ENCODE measurements around the gene DGKH. TPM values are rescaled to one million over a fixed set of nuclear protein-coding genes. Genes with fewer than 3 reads are reported as not detected.

Gene DGKH
- total and polyA plus RNA-seq, 2 of the 13 experiments (the other 11 are each of a cell fraction or from before 2014, with no cell fraction given), result 0.01 to 0.13 TPM

DNA sequence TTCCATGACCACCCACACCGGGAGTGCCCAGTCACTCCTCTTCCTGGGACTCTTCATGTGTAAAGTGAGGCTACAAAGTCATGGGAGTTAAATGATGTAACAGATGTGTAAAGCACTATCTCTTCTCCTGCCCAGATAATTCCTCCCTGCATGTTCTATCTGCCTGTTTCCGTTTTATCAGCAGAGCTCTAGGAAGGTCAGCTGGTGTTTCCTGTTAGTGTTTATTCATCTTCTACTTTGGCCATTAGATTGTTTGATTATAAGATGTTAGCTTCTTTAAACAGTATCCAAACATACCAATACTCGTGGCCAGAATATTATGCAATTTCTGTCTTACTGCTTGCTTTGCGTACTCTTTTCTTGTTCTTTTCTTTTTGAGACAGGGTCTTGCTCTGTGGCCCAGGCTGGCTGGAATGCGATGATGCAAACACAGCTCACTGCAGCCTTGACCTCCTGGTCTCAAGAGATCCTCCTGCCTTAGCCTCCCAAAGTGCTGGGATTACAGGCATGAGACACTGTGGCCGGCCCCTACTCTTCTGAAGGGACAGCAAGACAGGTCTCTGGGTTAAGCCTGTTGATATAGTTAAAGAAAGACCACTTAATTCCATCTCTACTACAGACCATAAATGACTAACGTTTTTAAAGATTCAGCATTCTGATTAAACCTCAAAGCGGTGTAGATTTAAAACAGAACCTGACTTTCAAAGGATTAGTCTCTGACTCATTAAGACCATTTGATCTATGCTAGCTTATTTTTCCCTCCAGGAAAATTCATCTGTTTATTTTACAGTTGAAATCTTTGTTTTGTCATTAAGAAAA is 126.1 kb downstream of the DGKH start (continued):
- peak; percentile 42; the same call in 1 of the 2 replicates for TF ChIP-seq ZMYM3 (CRISPR knock-in tag; IDR thresholded peaks at IDR 0.05)
- no peak for TF ChIP-seq ZNF256 (CRISPR knock-in tag; conservative IDR thresholded peaks at IDR 0.05)
- no peak for TF ChIP-seq AGO1 (IDR thresholded peaks at IDR 0.05; ENCODE audit: low read depth, low read length, poor library complexity, severe bottlenecking)
- no peak for TF ChIP-seq NCOA2 (CRISPR knock-in tag; IDR thresholded peaks at IDR 0.05)
- no peak for TF ChIP-seq GPN1 (CRISPR knock-in tag; IDR thresholded peaks at IDR 0.05; ENCODE audit: borderline replicate concordance)
- no peak for TF ChIP-seq FIP1L1 (IDR thresholded peaks at IDR 0.05; ENCODE audit: borderline replicate concordance, insufficient read depth, low read depth, low read length)
- no peak for TF ChIP-seq TSC22D2 (CRISPR knock-in tag; IDR thresholded peaks at IDR 0.05; ENCODE audit: borderline replicate concordance)
- peak; percentile 95 for TF ChIP-seq ZNF121 (CRISPR knock-in tag; IDR thresholded peaks at IDR 0.05)
- TF ChIP-seq, protein P1, sequence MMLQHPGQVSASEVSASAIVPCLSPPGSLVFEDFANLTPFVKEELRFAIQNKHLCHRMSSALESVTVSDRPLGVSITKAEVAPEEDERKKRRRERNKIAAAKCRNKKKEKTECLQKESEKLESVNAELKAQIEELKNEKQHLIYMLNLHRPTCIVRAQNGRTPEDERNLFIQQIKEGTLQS (CRISPR knock-in tag; IDR thresholded peaks at IDR 0.05), result 0 out of 2 replicates have a peak, but pooled peaks have one; percentile 25
- TF ChIP-seq U2AF1 (optimal IDR thresholded peaks at IDR 0.05; ENCODE audit: low read depth, low read length), result no peak
- TF ChIP-seq BHLHE40 (IDR thresholded peaks at IDR 0.05; ENCODE audit: low read length), result no peak
- TF ChIP-seq ELF3 (CRISPR knock-in tag; IDR thresholded peaks at IDR 0.05), result no peak
- TF ChIP-seq, protein P2, sequence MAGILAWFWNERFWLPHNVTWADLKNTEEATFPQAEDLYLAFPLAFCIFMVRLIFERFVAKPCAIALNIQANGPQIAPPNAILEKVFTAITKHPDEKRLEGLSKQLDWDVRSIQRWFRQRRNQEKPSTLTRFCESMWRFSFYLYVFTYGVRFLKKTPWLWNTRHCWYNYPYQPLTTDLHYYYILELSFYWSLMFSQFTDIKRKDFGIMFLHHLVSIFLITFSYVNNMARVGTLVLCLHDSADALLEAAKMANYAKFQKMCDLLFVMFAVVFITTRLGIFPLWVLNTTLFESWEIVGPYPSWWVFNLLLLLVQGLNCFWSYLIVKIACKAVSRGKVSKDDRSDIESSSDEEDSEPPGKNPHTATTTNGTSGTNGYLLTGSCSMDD (CRISPR knock-in tag; IDR thresholded peaks at IDR 0.05), result no peak
- TF ChIP-seq ZNF225 (CRISPR knock-in tag; IDR thresholded peaks at IDR 0.05), result no peak
- TF ChIP-seq CEBPG (CRISPR knock-in tag; IDR thresholded peaks at IDR 0.05), result no peak
- TF ChIP-seq, protein P3, sequence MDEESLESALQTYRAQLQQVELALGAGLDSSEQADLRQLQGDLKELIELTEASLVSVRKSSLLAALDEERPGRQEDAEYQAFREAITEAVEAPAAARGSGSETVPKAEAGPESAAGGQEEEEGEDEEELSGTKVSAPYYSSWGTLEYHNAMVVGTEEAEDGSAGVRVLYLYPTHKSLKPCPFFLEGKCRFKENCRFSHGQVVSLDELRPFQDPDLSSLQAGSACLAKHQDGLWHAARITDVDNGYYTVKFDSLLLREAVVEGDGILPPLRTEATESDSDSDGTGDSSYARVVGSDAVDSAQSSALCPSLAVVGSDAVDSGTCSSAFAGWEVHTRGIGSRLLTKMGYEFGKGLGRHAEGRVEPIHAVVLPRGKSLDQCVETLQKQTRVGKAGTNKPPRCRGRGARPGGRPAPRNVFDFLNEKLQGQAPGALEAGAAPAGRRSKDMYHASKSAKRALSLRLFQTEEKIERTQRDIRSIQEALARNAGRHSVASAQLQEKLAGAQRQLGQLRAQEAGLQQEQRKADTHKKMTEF (CRISPR knock-in tag; IDR thresholded peaks at IDR 0.05), result no peak
- TF ChIP-seq, protein P4, sequence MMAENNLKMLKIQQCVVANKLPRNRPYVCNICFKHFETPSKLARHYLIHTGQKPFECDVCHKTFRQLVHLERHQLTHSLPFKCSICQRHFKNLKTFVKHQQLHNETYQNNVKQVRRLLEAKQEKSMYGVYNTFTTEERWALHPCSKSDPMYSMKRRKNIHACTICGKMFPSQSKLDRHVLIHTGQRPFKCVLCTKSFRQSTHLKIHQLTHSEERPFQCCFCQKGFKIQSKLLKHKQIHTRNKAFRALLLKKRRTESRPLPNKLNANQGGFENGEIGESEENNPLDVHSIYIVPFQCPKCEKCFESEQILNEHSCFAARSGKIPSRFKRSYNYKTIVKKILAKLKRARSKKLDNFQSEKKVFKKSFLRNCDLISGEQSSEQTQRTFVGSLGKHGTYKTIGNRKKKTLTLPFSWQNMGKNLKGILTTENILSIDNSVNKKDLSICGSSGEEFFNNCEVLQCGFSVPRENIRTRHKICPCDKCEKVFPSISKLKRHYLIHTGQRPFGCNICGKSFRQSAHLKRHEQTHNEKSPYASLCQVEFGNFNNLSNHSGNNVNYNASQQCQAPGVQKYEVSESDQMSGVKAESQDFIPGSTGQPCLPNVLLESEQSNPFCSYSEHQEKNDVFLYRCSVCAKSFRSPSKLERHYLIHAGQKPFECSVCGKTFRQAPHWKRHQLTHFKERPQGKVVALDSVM (CRISPR knock-in tag; IDR thresholded peaks at IDR 0.05), result peak; percentile 96
